ENCODE data around the gene NPPC. TPM values are rescaled to one million over a fixed set of nuclear protein-coding genes. Genes with fewer than 3 reads are reported as not detected.
A peak's percentile ranks its signal among the peaks of the same experiment; 100 is the strongest.

NPPC gene
- total and polyA plus RNA-seq, 10 of the 15 experiments (the other 5 are each of a cell fraction or from before 2014, with no cell fraction given): 0.15 TPM; not detected in 9

GRCh38 chr2:231874944-231875343 lies 51.3 kb downstream of the NPPC start:
- Histone ChIP-seq H2AFZ (ENCODE audit: control insufficient read depth, low read depth, low read length) (no peak overlapping the region), H3K4me1 (ENCODE audit: control insufficient read depth, insufficient read depth, low read length) (no peaks in the 10 kb centered on the region), H3K27ac (ENCODE audit: control insufficient read depth, insufficient read depth) (no peak overlapping the region), H3K4me3 (no peak overlapping the region), H3K79me2 (ENCODE audit: control insufficient read depth, insufficient read depth, low read length) (no peaks in the 10 kb centered on the region), H3K9ac (ENCODE audit: control insufficient read depth, insufficient read depth, low read length) (no peak overlapping the region), H4K20me1 (ENCODE audit: control insufficient read depth, insufficient read depth) (no peaks in the 10 kb centered on the region), H3K4me2 (ENCODE audit: control insufficient read depth, insufficient read depth) (no peak overlapping the region), H3K27me3 (replicated peaks in 1 of 2; ENCODE audit: control insufficient read depth in 2 of 2, insufficient read depth in 2 of 2, low read length in 1 of 2) (no peaks in the 10 kb centered on the region; a peak in 1 of 4 replicates), H3K9me3 (replicated peaks; ENCODE audit: control insufficient read depth, insufficient read depth, low read length) (no peaks in the 10 kb centered on the region), H3K36me3 (ENCODE audit: control insufficient read depth in 2 of 2, insufficient read depth in 2 of 2, low read length in 1 of 2) (no peaks in the 10 kb centered on the region)
- no TSS peak for BruUV-seq (replicated peaks)
- no peak for DNase-seq (ENCODE audit: low read depth, low spot score)
- intact Hi-C loops (cut with micrococcal nuclease; ENCODE audit: unreplicated experiment): no loop called here
- ChIA-PET CTCF (no interaction called here), POLR2A (no interaction called here), SMC1A (ENCODE audit: uncharacterized antibody, unreplicated experiment) (no interaction called here), RAD21 (ENCODE audit: unreplicated experiment) (no interaction called here)
- no peak for ATAC-seq
- in situ Hi-C loops (cut with MboI): no loop called here
- no peak for FAIRE-seq
- 38% methylated on average over 1 of the region's 1 CpG for WGBS (ENCODE audit: insufficient coverage, insufficient replicate concordance, low lambda C conversion rate, missing lambda C conversion rate)
- TF ChIP-seq ELK1 (IDR thresholded peaks at IDR 0.05; ENCODE audit: low read depth, low read length): no peak
- no peak for TF ChIP-seq RB1 (IDR thresholded peaks at IDR 0.05; ENCODE audit: borderline replicate concordance)
- no peak for TF ChIP-seq ZBED1 (IDR thresholded peaks at IDR 0.05; ENCODE audit: borderline replicate concordance)
- TF ChIP-seq, protein P1, sequence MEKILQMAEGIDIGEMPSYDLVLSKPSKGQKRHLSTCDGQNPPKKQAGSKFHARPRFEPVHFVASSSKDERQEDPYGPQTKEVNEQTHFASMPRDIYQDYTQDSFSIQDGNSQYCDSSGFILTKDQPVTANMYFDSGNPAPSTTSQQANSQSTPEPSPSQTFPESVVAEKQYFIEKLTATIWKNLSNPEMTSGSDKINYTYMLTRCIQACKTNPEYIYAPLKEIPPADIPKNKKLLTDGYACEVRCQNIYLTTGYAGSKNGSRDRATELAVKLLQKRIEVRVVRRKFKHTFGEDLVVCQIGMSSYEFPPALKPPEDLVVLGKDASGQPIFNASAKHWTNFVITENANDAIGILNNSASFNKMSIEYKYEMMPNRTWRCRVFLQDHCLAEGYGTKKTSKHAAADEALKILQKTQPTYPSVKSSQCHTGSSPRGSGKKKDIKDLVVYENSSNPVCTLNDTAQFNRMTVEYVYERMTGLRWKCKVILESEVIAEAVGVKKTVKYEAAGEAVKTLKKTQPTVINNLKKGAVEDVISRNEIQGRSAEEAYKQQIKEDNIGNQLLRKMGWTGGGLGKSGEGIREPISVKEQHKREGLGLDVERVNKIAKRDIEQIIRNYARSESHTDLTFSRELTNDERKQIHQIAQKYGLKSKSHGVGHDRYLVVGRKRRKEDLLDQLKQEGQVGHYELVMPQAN (conservative IDR thresholded peaks at IDR 0.05): no peak
- no peak for TF ChIP-seq ZNF217 (IDR thresholded peaks at IDR 0.05)
- TF ChIP-seq POLR2AphosphoS5 (IDR thresholded peaks at IDR 0.05; ENCODE audit: low read length): no peak

MicroRNAs within 50 kb of the gene (microRNA counts, 767-probe panel; counts per million panel counts)
- 516 counts per million, percentile 8 among the panel's probes with 10 or more counts for microRNA hsa-miR-1471

Small RNAs within 50 kb of the gene (microRNA-seq; reads per million reads assigned to microRNA genes)
- not detected for gene MIR1471

Small RNAs within 50 kb of the gene (small RNA-seq; reads per million reads assigned to genes)
- gene MIR1471: not detected

Other genes starting within 250 kb of the NPPC start
- gene PTMA, start 217.9 kb downstream of the NPPC start, total RNA-seq (2014; rRNA removed): 1,683 and 1,891 TPM in 2 replicates
- gene PTMA, start 217.9 kb downstream of the NPPC start, total RNA-seq (2014; rRNA removed; fragmentation: Illumina TruSeq; extraction: Trizol): 3,682 and 3,944 TPM in 2 replicates
- gene PTMA, start 217.9 kb downstream of the NPPC start, total RNA-seq (2021): 2,403 and 2,413 TPM in 2 replicates
- 1,144 and 1,534 TPM in 2 replicates for gene PTMA, start 217.9 kb downstream of the NPPC start, polyA plus RNA-seq (2011; rRNA removed)
- gene PTMA, start 217.9 kb downstream of the NPPC start, polyA plus RNA-seq (2014; fragmentation: Illumina TruSeq; extraction: Trizol): 2,851 and 4,022 TPM in 2 replicates
- gene PTMA, start 217.9 kb downstream of the NPPC start, polyA plus RNA-seq (2014; fragmentation: Nextera tagmentation; extraction: Ambion mirVana): 1,000 to 10,000 TPM; 3,548 to 5,018 TPM
- 2,120 and 2,624 TPM in 2 replicates for gene PTMA, start 217.9 kb downstream of the NPPC start, polyA plus RNA-seq (2014; rRNA removed)
- 1,000 to 10,000 TPM; 3,379 to 3,894 TPM for gene PTMA, start 217.9 kb downstream of the NPPC start, polyA plus RNA-seq (2016; fragmentation: Nextera tagmentation; extraction: Ambion mirVana)
- 51.1 and 56.9 TPM in 2 replicates for gene PDE6D, start 145.1 kb downstream of the NPPC start, total RNA-seq (2014; rRNA removed)
- gene PDE6D, start 145.1 kb downstream of the NPPC start, total RNA-seq (2014; rRNA removed; fragmentation: Illumina TruSeq; extraction: Trizol): 46.0 and 48.0 TPM in 2 replicates
- 39.2 and 42.6 TPM in 2 replicates for gene PDE6D, start 145.1 kb downstream of the NPPC start, total RNA-seq (2021)
- gene PDE6D, start 145.1 kb downstream of the NPPC start, polyA plus RNA-seq (2011; rRNA removed): 62.5 and 66.9 TPM in 2 replicates
- gene PDE6D, start 145.1 kb downstream of the NPPC start, polyA plus RNA-seq (2014; fragmentation: Illumina TruSeq; extraction: Trizol): 66.2 and 86.5 TPM in 2 replicates
- gene PDE6D, start 145.1 kb downstream of the NPPC start, polyA plus RNA-seq (2014; fragmentation: Nextera tagmentation; extraction: Ambion mirVana): 10 to 100 TPM in 1 of 2 experiments, 1 to 10 TPM in 1; 8.2 to 15.9 TPM
- 47.2 and 61.3 TPM in 2 replicates for gene PDE6D, start 145.1 kb downstream of the NPPC start, polyA plus RNA-seq (2014; rRNA removed)
- 10 to 100 TPM; 68.9 to 69.4 TPM for gene PDE6D, start 145.1 kb downstream of the NPPC start, polyA plus RNA-seq (2016; fragmentation: Nextera tagmentation; extraction: Ambion mirVana)
- gene COPS7B, start 140.0 kb downstream of the NPPC start, total RNA-seq (2014; rRNA removed): 30.6 and 40.2 TPM in 2 replicates
- 17.6 and 18.0 TPM in 2 replicates for gene COPS7B, start 140.0 kb downstream of the NPPC start, total RNA-seq (2014; rRNA removed; fragmentation: Illumina TruSeq; extraction: Trizol)
- 37.1 and 40.6 TPM in 2 replicates for gene COPS7B, start 140.0 kb downstream of the NPPC start, total RNA-seq (2021)
- 46.6 and 58.8 TPM in 2 replicates for gene COPS7B, start 140.0 kb downstream of the NPPC start, polyA plus RNA-seq (2011; rRNA removed)
- gene COPS7B, start 140.0 kb downstream of the NPPC start, polyA plus RNA-seq (2014; fragmentation: Illumina TruSeq; extraction: Trizol): 28.5 and 39.0 TPM in 2 replicates
- 1 to 10 TPM; 6.3 to 9.6 TPM for gene COPS7B, start 140.0 kb downstream of the NPPC start, polyA plus RNA-seq (2014; fragmentation: Nextera tagmentation; extraction: Ambion mirVana)
- 46.6 and 50.3 TPM in 2 replicates for gene COPS7B, start 140.0 kb downstream of the NPPC start, polyA plus RNA-seq (2014; rRNA removed)
- gene COPS7B, start 140.0 kb downstream of the NPPC start, polyA plus RNA-seq (2016; fragmentation: Nextera tagmentation; extraction: Ambion mirVana): 10 to 100 TPM; 42.8 to 44.1 TPM
- 20.8 and 25.4 TPM in 2 replicates for gene DIS3L2, start 35.3 kb upstream of the NPPC start, total RNA-seq (2014; rRNA removed)
- gene DIS3L2, start 35.3 kb upstream of the NPPC start, total RNA-seq (2014; rRNA removed; fragmentation: Illumina TruSeq; extraction: Trizol): 12.0 and 12.7 TPM in 2 replicates
- gene DIS3L2, start 35.3 kb upstream of the NPPC start, total RNA-seq (2021): 21.0 and 27.1 TPM in 2 replicates
- gene DIS3L2, start 35.3 kb upstream of the NPPC start, polyA plus RNA-seq (2011; rRNA removed): 4.5 and 7.8 TPM in 2 replicates
- 11.2 and 14.3 TPM in 2 replicates for gene DIS3L2, start 35.3 kb upstream of the NPPC start, polyA plus RNA-seq (2014; fragmentation: Illumina TruSeq; extraction: Trizol)
- gene DIS3L2, start 35.3 kb upstream of the NPPC start, polyA plus RNA-seq (2014; fragmentation: Nextera tagmentation; extraction: Ambion mirVana): 1 to 10 TPM; 3.5 to 4.8 TPM
- gene DIS3L2, start 35.3 kb upstream of the NPPC start, polyA plus RNA-seq (2014; rRNA removed): 18.5 and 19.1 TPM in 2 replicates
- gene DIS3L2, start 35.3 kb upstream of the NPPC start, polyA plus RNA-seq (2016; fragmentation: Nextera tagmentation; extraction: Ambion mirVana): 10 to 100 TPM; 17.8 to 18.1 TPM